B cell (primary cell): Measurements from ENCODE around the gene PTER. TPM values are rescaled to one million over a fixed set of nuclear protein-coding genes. Genes with fewer than 3 reads are reported as not detected.

Source experiments
- ATAC-seq: fragments of 200-7000 bp; cut with Tn5 transposase; one replicate; pipeline ENCODE4 v1.10.0; 2021; ENCODE audit warnings: low read depth, mild to moderate bottlenecking, moderate number of reproducible peaks, moderate library complexity
- CTCF ChIA-PET: fragments of 350-600 bp; sonication (Branson Sonifier 250); formaldehyde crosslinking; loops from one replicate; lab custom pipeline; 2021; ENCODE audit warnings: antibody characterized with exemption, inconsistent platforms; lab: Charles Lee
- POLR2A ChIA-PET: fragments of 350-600 bp; sonication (Branson Sonifier 250); formaldehyde crosslinking; loops from one replicate; lab custom pipeline; 2021; ENCODE audit warnings: antibody characterized with exemption; lab: Charles Lee
- DNase-seq: peaks from one replicate; pipeline ENCODE4 v3.0.0; 2013
- H2AFZ ChIP-seq: 2 replicates; pipeline ENCODE4 v1.6.1; 2012; ENCODE audit warnings: mild to moderate bottlenecking, low read depth, low read length; ENCODE audit not compliant: insufficient read depth, poor library complexity, severe bottlenecking
- H3K27ac ChIP-seq, 2 donors: 1 replicate in 1 of 2; 2 replicates in 1 of 2; pipeline ENCODE4 v1.5.1; 2012 to 2013; ENCODE audit warnings: low read length in 2 of 2, mild to moderate bottlenecking in 2 of 2, moderate library complexity in 1 of 2
- H3K27me3 ChIP-seq, 4 experiments: fragments of 200-600 bp in 1 of 4; sonication (generic) in 1 of 4; replicated peaks in 1 of 4; 1 replicate in 2 of 4; 2 replicates in 2 of 4; pipeline versions ENCODE4 v1.6.1 to v1.7.0; 2013 to 2016; ENCODE audit warnings: low read length in 3 of 4, mild to moderate bottlenecking in 2 of 4, mixed read lengths in 1 of 4, moderate library complexity in 1 of 4; ENCODE audit not compliant: insufficient read depth in 4 of 4, control insufficient read depth in 3 of 4; ENCODE audit errors: control extremely low read depth in 1 of 4
- H3K36me3 ChIP-seq, 2 experiments: replicated peaks in 1 of 2; 1 replicate in 1 of 2; 2 replicates in 1 of 2; pipeline versions ENCODE4 v1.6.1 to v1.7.1; 2013; ENCODE audit warnings: low read length in 1 of 2; ENCODE audit not compliant: insufficient read depth in 2 of 2, control insufficient read depth in 1 of 2; ENCODE audit errors: control extremely low read depth in 1 of 2, extremely low read depth in 1 of 2
- H3K4me1 ChIP-seq, 2 donors: fragments of 200-600 bp in 1 of 2; sonication (generic) in 1 of 2; 1 replicate in 1 of 2; 2 replicates in 1 of 2; pipeline versions ENCODE4 v1.5.1 to v1.6.1; 2013 to 2017; ENCODE audit warnings: low read length in 2 of 2; ENCODE audit not compliant: control insufficient read depth in 2 of 2, insufficient read depth in 2 of 2
- H3K4me2 ChIP-seq: replicated peaks from 2 replicates; pipeline ENCODE3; 2012; ENCODE audit warnings: mild to moderate bottlenecking, low read depth, low read length; ENCODE audit not compliant: poor library complexity, severe bottlenecking
- H3K4me3 ChIP-seq, 5 experiments: fragments of 200-600 bp in 1 of 5; sonication (generic) in 1 of 5; 1 replicate in 3 of 5; 2 replicates in 2 of 5; pipeline versions ENCODE4 v1.5.1 to v1.7.0; 2011 to 2016; ENCODE audit warnings: low read length in 4 of 5, mild to moderate bottlenecking in 4 of 5, low read depth in 2 of 5, control low read depth in 1 of 5, moderate library complexity in 1 of 5; ENCODE audit not compliant: insufficient read depth in 1 of 5; ENCODE audit errors: control extremely low read depth in 1 of 5, extremely low read depth in 1 of 5
- H3K79me2 ChIP-seq: fragments of 200-600 bp; sonication (generic); one replicate; pipeline ENCODE4 v1.6.0; 2016; ENCODE audit warnings: low read length; ENCODE audit not compliant: control insufficient read depth, insufficient read depth
- H3K9ac ChIP-seq: fragments of 200-600 bp; sonication (generic); 2 replicates; pipeline ENCODE4 v1.6.1; 2017; ENCODE audit warnings: mild to moderate bottlenecking, low read length, moderate library complexity
- H3K9me3 ChIP-seq, 3 donors: one replicate each; pipeline versions ENCODE4 v1.6.1 to v1.7.1; 2013; ENCODE audit warnings: low read length in 2 of 3; ENCODE audit not compliant: control insufficient read depth in 2 of 3, insufficient read depth in 1 of 3; ENCODE audit errors: control extremely low read depth in 1 of 3
- H4K20me1 ChIP-seq: 2 replicates; pipeline ENCODE4 v1.6.0; 2012; ENCODE audit warnings: mild to moderate bottlenecking, low read length; ENCODE audit not compliant: insufficient read depth, control insufficient read depth, poor library complexity, severe bottlenecking
- H3K27ac Mint-ChIP-seq: one replicate; pipeline ENCODE4 v1.8.0; 2021; ENCODE audit warnings: mixed read lengths
- H3K27me3 Mint-ChIP-seq: one replicate; pipeline ENCODE4 v1.8.0; 2021; ENCODE audit warnings: mixed read lengths
- H3K4me1 Mint-ChIP-seq: one replicate; pipeline ENCODE4 v1.8.0; 2021; ENCODE audit warnings: mixed read lengths
- H3K4me3 Mint-ChIP-seq: one replicate; pipeline ENCODE4 v1.8.0; 2021; ENCODE audit warnings: mixed read lengths
- H3K9me3 Mint-ChIP-seq: one replicate; pipeline ENCODE4 v1.8.0; 2022; ENCODE audit warnings: mixed read lengths; ENCODE audit not compliant: insufficient read depth
- CTCF ChIP-seq: fragments of 200-600 bp; IDR thresholded peaks from one replicate; pipeline ENCODE4 v1.8.0; 2022; ENCODE audit warnings: antibody characterized with exemption, mild to moderate bottlenecking
- EZH2 ChIP-seq: IDR thresholded peaks from 2 replicates; pipeline ENCODE4 v1.6.1; 2012; ENCODE audit warnings: borderline replicate concordance, low read depth, mild to moderate bottlenecking, moderate library complexity, low read length; ENCODE audit not compliant: insufficient read depth, poor library complexity, severe bottlenecking
- WGBS: methylation state at CpG from one replicate; pipeline ENCODE4 v1.1.5; 2013; ENCODE audit warnings: missing lambda C conversion rate; ENCODE audit not compliant: insufficient coverage; 5-methylcytosine and 5-hydroxymethylcytosine counted together
- intact Hi-C: fragments of 100-400 bp; cut with micrococcal nuclease; formaldehyde crosslinking; loops from one replicate; pipeline ENCODE4 v1.10.0; 2022
- polyA plus RNA-seq: library from polyadenylated mRNA; depleted of rRNA; stranded (reverse); fragments of >200 nt; gene quantifications from 2 replicates; pipeline ENCODE4 v1.2.3, GENCODE V29; 2012
- total RNA-seq, 2 donors: library from RNA; stranded (reverse); fragments of 120-200 nt in 1 of 2; gene quantifications; 1 replicate in 1 of 2; 2 replicates in 1 of 2; pipeline versions ENCODE4 v1.2.3 to v1.2.4, GENCODE V29; 2013 to 2022

PTER gene
- total and polyA plus RNA-seq, 2 donors (not counting 1 experiment from before 2014, with no cell fraction given), result 7.4 to 18.6 TPM

- Histone ChIP-seq H3K4me2 (no peak overlapping the region), H3K4me3 (no peak overlapping the region), H2AFZ (no peak overlapping the region), H3K36me3 (no peaks in the 10 kb centered on the region), H3K27ac (no peak overlapping the region), H3K27me3 (peaks cover 0 to 5% (median 0%) of the 10 kb centered on the region in 4 experiments), H3K9me3 (peaks cover 0 to 7% (median 2%) of the 10 kb centered on the region in 3 donors), H3K79me2 (no peaks in the 10 kb centered on the region), H4K20me1 (no peaks in the 10 kb centered on the region), H3K4me1 (no peaks in the 10 kb centered on the region), H3K9ac (no peak overlapping the region)
- no peak overlapping the region for H3K27ac Mint-ChIP-seq
- WGBS, result 100% methylated on average over 3 of the region's 3 CpGs
- H3K9me3 Mint-ChIP-seq, result no peaks in the 10 kb centered on the region
- no peak overlapping the region for H3K4me3 Mint-ChIP-seq
- DNase-seq (no peak), ATAC-seq (no peak)
- ChIA-PET POLR2A (no interaction called here), CTCF (no interaction called here)
- no peaks in the 10 kb centered on the region for H3K4me1 Mint-ChIP-seq
- peaks cover 18% of the 10 kb centered on the region for H3K27me3 Mint-ChIP-seq
- TF ChIP-seq CTCF (no peak), EZH2 (no peak)
- intact Hi-C loops, result no loop called here
Measured at GRCh38 chr10:16425449-16425848, 11.4 kb upstream of the PTER start.

GRCh38 chr10:16429539-16429938, 7.3 kb upstream of the PTER start:
- no peak overlapping the region for H3K4me2 ChIP-seq
- peaks cover 0 to 7% (median 2%) of the 10 kb centered on the region in 3 donors for H3K9me3 ChIP-seq
- CTCF ChIA-PET, result no interaction called here
- peaks cover 17% of the 10 kb centered on the region for H3K27me3 Mint-ChIP-seq
- no peak for DNase-seq
- 100% methylated on average over 5 of the region's 6 CpGs for WGBS
- no peaks in the 10 kb centered on the region for H3K9me3 Mint-ChIP-seq
- no peak overlapping the region for H3K4me3 Mint-ChIP-seq
- no peaks in the 10 kb centered on the region for H3K36me3 ChIP-seq
- no peak overlapping the region for H3K9ac ChIP-seq
- ATAC-seq, result no peak
- no peak overlapping the region for H2AFZ ChIP-seq
- intact Hi-C loops, result no loop called here
- POLR2A ChIA-PET, result no interaction called here
- H3K4me1 Mint-ChIP-seq, result no peaks in the 10 kb centered on the region
- H3K27ac ChIP-seq, result no peak overlapping the region
- no peaks in the 10 kb centered on the region for H4K20me1 ChIP-seq
- no peak for TF ChIP-seq EZH2
- TF ChIP-seq CTCF, result no peak
- H3K4me1 ChIP-seq, result no peaks in the 10 kb centered on the region
- no peak overlapping the region for H3K27ac Mint-ChIP-seq
- H3K79me2 ChIP-seq, result no peaks in the 10 kb centered on the region
- H3K27me3 ChIP-seq, result no peaks in the 10 kb centered on the region
- no peak overlapping the region for H3K4me3 ChIP-seq
